Esophagus muscularis mucosa (tissue), 4 donors: ENCODE measurements around the gene NKAIN2. TPM values are rescaled to one million over a fixed set of nuclear protein-coding genes. Genes with fewer than 3 reads are reported as not detected.

Source experiments
- DNase-seq: peaks from one replicate; pipeline ENCODE4 v3.0.0-alpha.2; 2017; ENCODE audit errors: extremely low spot score
- H3K27ac ChIP-seq, 4 donors: fragments of 200-600 bp; sonication (generic); replicated peaks in 1 of 4; 1 replicate in 3 of 4; 2 replicates in 1 of 4; pipeline ENCODE4 v1.5.1; 2016 to 2019; ENCODE audit warnings: mild to moderate bottlenecking in 1 of 4
- H3K27me3 ChIP-seq, 4 donors: fragments of 200-600 bp; sonication (generic); one replicate each; pipeline versions ENCODE4 v1.5.1 to v1.6.0; 2016 to 2019
- H3K36me3 ChIP-seq, 4 donors: fragments of 200-600 bp; sonication (generic); one replicate each; pipeline ENCODE4 v1.5.1; 2016 to 2019
- H3K4me1 ChIP-seq, 4 donors: fragments of 200-600 bp; sonication (generic); one replicate each; pipeline ENCODE4 v1.5.1; 2016 to 2019
- H3K4me3 ChIP-seq, 4 donors: fragments of 200-600 bp; sonication (generic); 1 replicate in 2 of 4; 2 replicates in 2 of 4; pipeline ENCODE4 v1.5.1; 2016 to 2019; ENCODE audit warnings: mild to moderate bottlenecking in 4 of 4, moderate library complexity in 1 of 4
- H3K9me3 ChIP-seq, 4 donors: fragments of 200-600 bp; sonication (generic); 1 replicate in 3 of 4; 2 replicates in 1 of 4; pipeline ENCODE4 v1.5.1; 2016 to 2019
- CTCF ChIP-seq, 3 experiments: fragments of 200-600 bp in 2 of 3; fragments of 450-650 bp in 1 of 3; sonication (generic) in 2 of 3; IDR thresholded peaks; one replicate each; pipeline ENCODE4 v1.5.1; 2017 to 2019; ENCODE audit warnings: antibody characterized with exemption in 3 of 3, mild to moderate bottlenecking in 2 of 3, moderate library complexity in 1 of 3
- EP300 ChIP-seq: sonication (generic); formaldehyde crosslinking; IDR thresholded peaks from one replicate; pipeline ENCODE4 v1.6.1; 2017; ENCODE audit warnings: antibody characterized with exemption
- POLR2A ChIP-seq: fragments of 450-650 bp; IDR thresholded peaks from one replicate; pipeline ENCODE4 v1.6.1; 2017; ENCODE audit warnings: antibody characterized with exemption, moderate library complexity, mild to moderate bottlenecking, low read depth
- POLR2AphosphoS5 ChIP-seq, 2 donors: sonication (generic); formaldehyde crosslinking; IDR thresholded peaks; one replicate each; pipeline ENCODE4 v1.6.1; 2017; ENCODE audit warnings: antibody characterized with exemption in 2 of 2
- WGBS: methylation state at CpG from one replicate; pipeline ENCODE4 v1.1.5; 2018; 5-methylcytosine and 5-hydroxymethylcytosine counted together
- intact Hi-C: fragments of 100-400 bp; cut with DNase I; formaldehyde crosslinking; loops from one replicate; pipeline ENCODE4 v1.15.1; 2023
- total RNA-seq, 4 donors: library from RNA; depleted of rRNA; stranded (reverse); fragments of >200 nt; gene quantifications; one replicate each; pipeline versions ENCODE4 v1.1.0 to v1.2.1, GENCODE V29; 2016

Gene NKAIN2
- total RNA-seq, 4 donors from 2014 or later = 0.11 to 0.66 (median 0.13) TPM; not detected in 1

DNA sequence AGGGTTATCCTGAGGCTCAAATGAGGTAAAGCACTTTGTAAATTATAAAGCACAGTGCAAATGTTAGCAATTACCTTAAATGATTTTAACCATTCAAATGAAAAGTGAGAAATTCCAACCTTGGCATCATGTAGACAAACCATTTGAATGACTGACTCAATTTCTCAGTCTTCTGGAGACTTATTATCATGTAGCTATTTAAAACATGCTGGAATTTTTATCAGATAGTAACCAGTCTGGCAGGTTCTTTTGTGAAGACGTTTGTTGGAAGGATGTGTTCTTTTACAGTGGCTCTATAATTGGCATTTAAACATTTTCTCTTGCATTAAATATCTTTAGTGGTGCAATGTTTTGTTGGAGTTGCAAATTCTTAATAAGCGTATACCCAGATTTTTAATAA, 386.6 kb downstream of the NKAIN2 start:
- Histone ChIP-seq H3K4me1 (no peaks in the 10 kb centered on the region), H3K27me3 (no peaks in the 10 kb centered on the region), H3K36me3 (no peaks in the 10 kb centered on the region), H3K27ac (no peak overlapping the region), H3K9me3 (no peaks in the 10 kb centered on the region), H3K4me3 (no peak overlapping the region)
- DNase-seq = no peak
- intact Hi-C loops = no loop called here
- 74% methylated on average over 2 of the region's 2 CpGs for WGBS
- no peak for TF ChIP-seq CTCF (IDR thresholded peaks at IDR 0.05)

- Histone ChIP-seq H3K4me1 (no peaks in the 10 kb centered on the region), H3K27ac (no peak overlapping the region), H3K4me3 (no peak overlapping the region), H3K36me3 (no peaks in the 10 kb centered on the region), H3K9me3 (no peaks in the 10 kb centered on the region), H3K27me3 (no peaks in the 10 kb centered on the region)
- intact Hi-C loops = no loop called here
- TF ChIP-seq CTCF (IDR thresholded peaks at IDR 0.05) = no peak
- 100% methylated on average over 2 of the region's 8 CpGs for WGBS
- no peak for DNase-seq
These were observed 389.5 kb downstream of the NKAIN2 start for GRCh38 chr6:124193132-124193531.

- Histone ChIP-seq H3K27ac (no peak overlapping the region), H3K9me3 (no peaks in the 10 kb centered on the region), H3K4me3 (no peak overlapping the region), H3K27me3 (no peaks in the 10 kb centered on the region), H3K4me1 (no peaks in the 10 kb centered on the region), H3K36me3 (no peaks in the 10 kb centered on the region)
- intact Hi-C loops = no loop called here
- 95% methylated on average over 2 of the region's 2 CpGs for WGBS
- no peak for DNase-seq
- TF ChIP-seq POLR2AphosphoS5 (IDR thresholded peaks at IDR 0.05) = no peak
- TF ChIP-seq POLR2A = no peak
- no peak for TF ChIP-seq EP300
- TF ChIP-seq CTCF (IDR thresholded peaks at IDR 0.05) = no peak
These were observed 393.5 kb downstream of the NKAIN2 start for GRCh38 chr6:124197148-124197547.

DNA sequence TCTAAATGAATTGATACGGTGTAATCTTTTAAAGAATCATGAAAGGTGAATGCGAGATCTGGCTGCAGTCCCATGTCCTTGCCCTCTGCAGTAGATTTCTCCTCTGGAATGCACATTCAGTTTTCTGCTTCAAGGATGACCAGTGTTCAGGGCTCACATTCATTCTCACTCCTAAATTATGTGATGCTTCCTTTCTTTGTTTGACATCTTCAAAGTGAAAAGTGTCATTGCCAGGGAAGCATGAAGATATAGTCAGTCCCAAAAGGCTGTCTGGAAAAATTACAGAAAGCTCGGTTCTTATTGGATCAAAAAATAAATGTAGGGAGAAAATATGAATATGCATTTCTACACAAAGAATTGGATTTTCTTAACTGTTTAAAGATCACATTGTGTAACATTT, 395.6 kb downstream of the NKAIN2 start:
- Histone ChIP-seq H3K27ac (no peak overlapping the region), H3K4me3 (no peak overlapping the region), H3K9me3 (no peaks in the 10 kb centered on the region), H3K27me3 (no peaks in the 10 kb centered on the region), H3K36me3 (no peaks in the 10 kb centered on the region), H3K4me1 (no peaks in the 10 kb centered on the region)
- intact Hi-C loops = no loop called here
- TF ChIP-seq POLR2AphosphoS5 (IDR thresholded peaks at IDR 0.05) (no peak), POLR2A (no peak), CTCF (IDR thresholded peaks at IDR 0.05) (no peak), EP300 (no peak)
- WGBS = 33% methylated on average over 3 of the region's 3 CpGs
- no peak for DNase-seq

- no peak for DNase-seq
- no peak for TF ChIP-seq POLR2AphosphoS5 (IDR thresholded peaks at IDR 0.05)
- no peak for TF ChIP-seq CTCF (IDR thresholded peaks at IDR 0.05)
- TF ChIP-seq POLR2A = no peak
- no peak for TF ChIP-seq EP300
- Histone ChIP-seq H3K27me3 (no peaks in the 10 kb centered on the region), H3K4me3 (no peak overlapping the region), H3K36me3 (no peaks in the 10 kb centered on the region), H3K27ac (no peak overlapping the region), H3K4me1 (no peaks in the 10 kb centered on the region), H3K9me3 (no peaks in the 10 kb centered on the region)
- intact Hi-C loops = no loop called here
- 90% methylated on average over 4 of the region's 4 CpGs for WGBS
These were observed 397.0 kb downstream of the NKAIN2 start for GRCh38 chr6:124200661-124201060.
